HepG2 (cell line): ENCODE measurements around the gene PRELP. TPM values are rescaled to one million over a fixed set of nuclear protein-coding genes. Genes with fewer than 3 reads are reported as not detected.

Source experiments
- ATAC-seq: fragments of 200-7000 bp; cut with Tn5 transposase; 3 replicates; pipeline ENCODE4 v1.9.1; 2020; ENCODE audit warnings: mild to moderate bottlenecking, moderate library complexity
- BruUV-seq: library from RNA; stranded (reverse); fragments of 400-500 nt; replicated peaks from 2 replicates; lab custom pipeline; 2021; lab: Mats Ljungman, UMichigan
- CTCF ChIA-PET: fragments of 300-600 bp; formaldehyde crosslinking; extraction: SDS; loops from one replicate; lab custom pipeline; 2021; ENCODE audit warnings: low total read pairs, inconsistent platforms, low intra/inter-chr PET ratio; lab: Yijun Ruan, JAX
- POLR2A ChIA-PET: fragments of 350-600 bp; sonication (Branson Sonifier 250); formaldehyde crosslinking; loops from one replicate; lab custom pipeline; 2020; ENCODE audit warnings: antibody characterized with exemption, inconsistent platforms; lab: Yijun Ruan, JAX
- DNase-seq: peaks from one replicate; pipeline ENCODE4 v3.0.0-alpha.2; 2015; ENCODE audit warnings: low spot score
- FAIRE-seq: peaks from 3 replicates; lab custom pipeline; 2011; peaks lifted over from hg19 to GRCh38; lab: Jason Lieb, UNC
- H2AFZ ChIP-seq: one replicate; pipeline ENCODE4 v1.6.1; 2011; ENCODE audit warnings: low read length, inconsistent platforms
- H3K27ac ChIP-seq: fragments of 300-600 bp; 3 replicates; pipeline ENCODE4 v1.8.0; 2011; ENCODE audit warnings: mixed run types, mild to moderate bottlenecking, mixed read lengths, low read length, inconsistent platforms; ENCODE audit not compliant: insufficient read depth; ENCODE audit errors: extremely low read length
- H3K27me3 ChIP-seq, 2 experiments: fragments of 200-600 bp in 1 of 2; 2 replicates in 1 of 2; 3 replicates in 1 of 2; pipeline versions ENCODE4 v1.6.0 to v1.8.0; 2011; ENCODE audit warnings: low read length in 2 of 2, mild to moderate bottlenecking in 2 of 2, moderate library complexity in 2 of 2, inconsistent platforms in 1 of 2; ENCODE audit not compliant: insufficient read depth in 2 of 2, control insufficient read depth in 1 of 2
- H3K36me3 ChIP-seq, 2 experiments: fragments of 200-600 bp in 1 of 2; replicated peaks in 1 of 2; 2 replicates in 1 of 2; 3 replicates in 1 of 2; pipeline versions ENCODE4 v1.5.1 to v1.8.0; 2011; ENCODE audit warnings: low read length in 2 of 2, inconsistent platforms in 1 of 2; ENCODE audit not compliant: insufficient read depth in 2 of 2, control insufficient read depth in 1 of 2
- H3K4me1 ChIP-seq: 2 replicates; pipeline ENCODE4 v1.5.1; 2012; ENCODE audit warnings: low read length, inconsistent platforms; ENCODE audit not compliant: insufficient read depth
- H3K4me2 ChIP-seq: 2 replicates; pipeline ENCODE4 v1.6.0; 2011; ENCODE audit warnings: low read depth, low read length, inconsistent platforms
- H3K4me3 ChIP-seq, 3 experiments: fragments of 200-600 bp in 1 of 3; sonication (generic), shearing (Covaris generic) in 1 of 3; replicated peaks in 1 of 3; 2 replicates each; pipeline ENCODE4 v1.5.1; 2011 to 2016; ENCODE audit warnings: low read length in 3 of 3, inconsistent platforms in 2 of 3, low read depth in 2 of 3, mild to moderate bottlenecking in 2 of 3, control low read depth in 1 of 3, mixed read lengths in 1 of 3; ENCODE audit not compliant: insufficient read depth in 1 of 3
- H3K79me2 ChIP-seq: one replicate; pipeline ENCODE4 v1.6.1; 2011; ENCODE audit warnings: low read length, inconsistent platforms; ENCODE audit not compliant: insufficient read depth
- H3K9ac ChIP-seq: 2 replicates; pipeline ENCODE4 v1.6.0; 2011; ENCODE audit warnings: mild to moderate bottlenecking, low read depth, low read length, inconsistent platforms; ENCODE audit not compliant: insufficient read depth
- H3K9me3 ChIP-seq: 2 replicates; pipeline ENCODE4 v1.5.1; 2012; ENCODE audit warnings: mild to moderate bottlenecking, low read length
- H4K20me1 ChIP-seq: 2 replicates; pipeline ENCODE4 v1.6.0; 2011; ENCODE audit warnings: inconsistent platforms, mild to moderate bottlenecking, low read length, moderate library complexity; ENCODE audit not compliant: insufficient read depth
- ASH2L ChIP-seq: fragments of 300-600, 200-600 bp; sonication (generic); IDR thresholded peaks from 2 replicates; pipeline ENCODE4 v1.7.0; 2017; ENCODE audit warnings: low read depth, mild to moderate bottlenecking, moderate library complexity, mixed read lengths, low read length; ENCODE audit not compliant: insufficient read length
- ETV6 ChIP-seq: sonication (generic); formaldehyde crosslinking; conservative IDR thresholded peaks from 2 replicates; pipeline ENCODE4 v1.4.0; 2020; ENCODE audit warnings: missing genetic modification reagents
- FOXA3 ChIP-seq: IDR thresholded peaks from 2 replicates; pipeline ENCODE4 v1.6.1; 2016; ENCODE audit warnings: missing genetic modification reagents, missing compliant biosample characterization
- KDM5A ChIP-seq: fragments of 200-600 bp; sonication (generic); IDR thresholded peaks from 2 replicates; pipeline ENCODE4 v1.7.0; 2018; ENCODE audit warnings: antibody characterized with exemption, mild to moderate bottlenecking, low read length, borderline replicate concordance
- MEIS2 ChIP-seq: sonication (generic); formaldehyde crosslinking; IDR thresholded peaks from 2 replicates; pipeline ENCODE4 v1.9.0; 2021; ENCODE audit warnings: mild to moderate bottlenecking, missing genetic modification reagents
- POGK ChIP-seq: sonication (generic); formaldehyde crosslinking; conservative IDR thresholded peaks from 2 replicates; pipeline ENCODE4 v1.8.0; 2022; ENCODE audit warnings: mild to moderate bottlenecking, moderate library complexity, missing genetic modification reagents
- SP1 ChIP-seq, 2 experiments: fragments of 450-650 bp in 1 of 2; sonication (generic) in 1 of 2; formaldehyde crosslinking in 1 of 2; IDR thresholded peaks; 2 replicates each; pipeline versions ENCODE4 v1.4.0 to v1.6.1; 2016 to 2020; ENCODE audit warnings: missing genetic modification reagents in 1 of 2
- SPEN ChIP-seq: sonication (generic); formaldehyde crosslinking; IDR thresholded peaks from 2 replicates; pipeline ENCODE4 v1.5.1; 2020; ENCODE audit warnings: low read depth, mild to moderate bottlenecking, missing genetic modification reagents
- THAP11 ChIP-seq: IDR thresholded peaks from 2 replicates; pipeline ENCODE4 v1.6.1; 2016; ENCODE audit warnings: missing biosample characterization, missing genetic modification reagents
- TOPORS ChIP-seq: sonication (generic); formaldehyde crosslinking; IDR thresholded peaks from 2 replicates; pipeline ENCODE4 v1.8.0; 2023; ENCODE audit warnings: mild to moderate bottlenecking, missing genetic modification reagents
- ZFP36 ChIP-seq: fragments of 150-350 bp; IDR thresholded peaks from 2 replicates; pipeline ENCODE4 v1.6.1; 2018; ENCODE audit warnings: borderline replicate concordance, low read length, low read depth; ENCODE audit not compliant: partially characterized antibody
- ZFP36L2 ChIP-seq: sonication (generic); formaldehyde crosslinking; IDR thresholded peaks from 2 replicates; pipeline ENCODE4 v1.4.0; 2020; ENCODE audit warnings: missing genetic modification reagents
- ZKSCAN1 ChIP-seq: fragments of 150-350 bp; IDR thresholded peaks from 2 replicates; pipeline ENCODE4 v1.6.1; 2014; ENCODE audit warnings: low read length
- ZNF274 ChIP-seq: sonication (generic); formaldehyde crosslinking; IDR thresholded peaks from 2 replicates; pipeline ENCODE4 v1.5.1; 2020; ENCODE audit warnings: mild to moderate bottlenecking, missing genetic modification reagents
- ZNF775 ChIP-seq: sonication (generic); formaldehyde crosslinking; IDR thresholded peaks from 2 replicates; pipeline ENCODE4 v1.4.0; 2020; ENCODE audit warnings: missing genetic modification reagents, mild to moderate bottlenecking, moderate library complexity, borderline replicate concordance
- ZSCAN21 ChIP-seq: sonication (generic); formaldehyde crosslinking; IDR thresholded peaks from 2 replicates; pipeline ENCODE4 v1.8.0; 2022; ENCODE audit warnings: mild to moderate bottlenecking, missing genetic modification reagents, moderate library complexity, borderline replicate concordance
- WGBS: methylation state at CpG from one replicate; pipeline ENCODE4 v1.1.6; 2017; ENCODE audit warnings: low lambda C conversion rate; 5-methylcytosine and 5-hydroxymethylcytosine counted together
- in situ Hi-C: cut with HindIII; loops from 2 replicates; pipeline ENCODE4 v1.10.0; 2017; ENCODE audit warnings: low pct_unique_long_range_greater_than_20kb; ENCODE audit not compliant: extremely low pct_ligation_motif_present
- intact Hi-C: fragments of 100-400 bp; cut with micrococcal nuclease; formaldehyde crosslinking; loops from one replicate; pipeline ENCODE4 v1.10.0; 2022; ENCODE audit not compliant: unreplicated experiment
- polyA plus RNA-seq, 8 experiments: library from polyadenylated mRNA; depleted of rRNA in 3 of 8; stranded (reverse) in 7 of 8; unstranded in 1 of 8; fragments of >200 nt; fragmentation: Illumina TruSeq in 4 of 8; extraction: Trizol in 4 of 8; gene quantifications; 2 replicates each; pipeline versions ENCODE4 v1.2.1 to v1.2.3, GENCODE V29; 2011 to 2016; ENCODE audit warnings: low read depth in 4 of 8, missing spikeins in 1 of 8, mixed read lengths in 1 of 8; ENCODE audit not compliant: insufficient read depth in 1 of 8
- total RNA-seq, 5 experiments: library from RNA; depleted of rRNA; stranded (reverse); fragments of >200 nt; fragmentation: Illumina TruSeq; extraction: Trizol; gene quantifications; 2 replicates each; pipeline ENCODE4 v1.2.3, GENCODE V29; 2016; ENCODE audit warnings: low read depth in 1 of 5

Gene PRELP
- total and polyA plus RNA-seq, 2 of the 13 experiments (the other 11 are each of a cell fraction or from before 2014, with no cell fraction given) = not detected

GRCh38 chr1:203499643-203500278 is 24.2 kb downstream of the PRELP start (continued):
- no peak for TF ChIP-seq SP1 (IDR thresholded peaks at IDR 0.05)
- no peak for TF ChIP-seq SP1 (CRISPR knock-in tag; IDR thresholded peaks at IDR 0.05)
- TF ChIP-seq ZNF274 = no peak
- TF ChIP-seq, all 625 proteins: peak for 0

GRCh38 chr1:203500279-203500678 is 24.7 kb downstream of the PRELP start:
- 43% methylated on average over 1 of the region's 1 CpG for WGBS
- BruUV-seq = no TSS peak
- H3K9ac ChIP-seq = no peak overlapping the region
- ATAC-seq = no peak
- H3K36me3 ChIP-seq = no peaks in the 10 kb centered on the region
- H3K27ac ChIP-seq = no peak overlapping the region
- in situ Hi-C loops = loop anchor here (5.0 kb wide), 1 partner anchor 202 kb away; no protein-coding TSS in a partner anchor
- CTCF ChIA-PET = no interaction called here
- no peak overlapping the region for H3K4me3 ChIP-seq
- TF ChIP-seq ETV6 (CRISPR knock-in tag) = no peak
- TF ChIP-seq MEIS2 (CRISPR knock-in tag) = no peak
- no peak for TF ChIP-seq ZFP36
- no peak for TF ChIP-seq SPEN (CRISPR knock-in tag)
- no peak for TF ChIP-seq TOPORS (CRISPR knock-in tag)
- no peak for TF ChIP-seq KDM5A
- no peak for TF ChIP-seq ZKSCAN1
- TF ChIP-seq THAP11 (CRISPR knock-in tag) = no peak
- TF ChIP-seq ZFP36L2 (CRISPR knock-in tag) = no peak
- no peak for TF ChIP-seq ZNF775 (CRISPR knock-in tag)
- no peak for TF ChIP-seq POGK (CRISPR knock-in tag)
- TF ChIP-seq FOXA3 (CRISPR knock-in tag) = no peak
- no peak for TF ChIP-seq ZSCAN21 (CRISPR knock-in tag)
- no peak for TF ChIP-seq ASH2L
- TF ChIP-seq, all 625 proteins: peak for 0
- no peak for DNase-seq
- intact Hi-C loops = no loop called here
- H3K4me2 ChIP-seq = no peak overlapping the region
- H4K20me1 ChIP-seq = no peaks in the 10 kb centered on the region; the same call in 1 of the 2 replicates
- peaks cover 0 to 6% of the 10 kb centered on the region in 2 experiments; a peak in 1 of 5 replicates for H3K27me3 ChIP-seq
- no peaks in the 10 kb centered on the region for H3K4me1 ChIP-seq
- no peaks in the 10 kb centered on the region for H3K9me3 ChIP-seq
- H2AFZ ChIP-seq = no peak overlapping the region
- POLR2A ChIA-PET = no interaction called here
- no peak for FAIRE-seq
- no peaks in the 10 kb centered on the region for H3K79me2 ChIP-seq
